Activated CD4-positive, alpha-beta T cell treated with anti-CD3 and anti-CD28 coated beads, Interleukin-2, amount 10 ng/mL, durations not matched to agents 24 days and 14 days (primary cell): ENCODE results near the gene TMEM62. TPM values are rescaled to one million over a fixed set of nuclear protein-coding genes. Genes with fewer than 3 reads are reported as not detected.
"Not testable (repeated sequence)": the region's sequence is repeated elsewhere in the genome, so short reads cannot be mapped to it uniquely, and the experiment has no call there.

Experiments
- DNase-seq: peaks from one replicate; pipeline ENCODE4 v3.0.0; 2022
- H3K27ac Mint-ChIP-seq: one replicate; pipeline ENCODE4 v1.8.0; 2022; ENCODE audit warnings: mild to moderate bottlenecking, mixed read lengths
- H3K27me3 Mint-ChIP-seq: one replicate; pipeline ENCODE4 v1.8.0; 2022; ENCODE audit warnings: mixed read lengths
- H3K36me3 Mint-ChIP-seq: one replicate; pipeline ENCODE4 v1.8.0; 2022; ENCODE audit warnings: low read depth, mild to moderate bottlenecking, mixed read lengths
- H3K4me1 Mint-ChIP-seq: one replicate; pipeline ENCODE4 v1.8.0; 2021; ENCODE audit warnings: mixed read lengths
- H3K4me3 Mint-ChIP-seq: one replicate; pipeline ENCODE4 v1.8.0; 2022; ENCODE audit warnings: mild to moderate bottlenecking, moderate library complexity, mixed read lengths
- H3K9me3 Mint-ChIP-seq: one replicate; pipeline ENCODE4 v1.8.0; 2021; ENCODE audit warnings: mixed read lengths
- intact Hi-C: fragments of 100-400 bp; cut with micrococcal nuclease; formaldehyde crosslinking; loops from one replicate; pipeline ENCODE4 v1.15.1; 2023
- total RNA-seq: library from RNA; stranded (reverse); gene quantifications from 2 replicates; pipeline ENCODE4 v1.2.3, GENCODE V29; 2022

TMEM62 gene
- total RNA-seq, 1 donor from 2014 or later, result 18.7 TPM

DNA sequence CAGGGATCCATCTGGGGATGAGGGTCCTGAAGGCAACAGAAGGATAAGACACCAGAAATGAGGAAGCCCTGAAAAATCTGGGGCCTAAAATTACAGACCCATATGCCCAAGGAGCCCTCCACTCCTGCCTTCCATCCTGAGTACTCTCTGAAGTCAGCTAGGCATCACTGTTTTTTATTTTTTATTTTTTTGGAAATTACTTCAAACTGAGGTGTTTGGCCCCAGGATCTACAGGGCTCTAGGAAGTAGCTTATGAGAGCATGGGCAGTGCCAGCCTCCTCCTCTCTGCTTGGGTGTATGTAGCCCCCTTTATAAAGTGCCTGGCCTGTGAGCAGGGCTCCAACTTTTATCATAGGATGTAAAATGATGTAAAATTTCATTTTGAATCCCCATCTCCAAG is 79.6 kb downstream of the TMEM62 start:
- Mint-ChIP-seq H3K4me3 (no peak overlapping the region), H3K9me3 (no peaks in the 10 kb centered on the region), H3K36me3 (no peaks in the 10 kb centered on the region), H3K4me1 (no peaks in the 10 kb centered on the region), H3K27me3 (peaks cover 15% of the 10 kb centered on the region), H3K27ac (no peak overlapping the region)
- no peak for DNase-seq
- intact Hi-C loops, result no loop called here

DNA sequence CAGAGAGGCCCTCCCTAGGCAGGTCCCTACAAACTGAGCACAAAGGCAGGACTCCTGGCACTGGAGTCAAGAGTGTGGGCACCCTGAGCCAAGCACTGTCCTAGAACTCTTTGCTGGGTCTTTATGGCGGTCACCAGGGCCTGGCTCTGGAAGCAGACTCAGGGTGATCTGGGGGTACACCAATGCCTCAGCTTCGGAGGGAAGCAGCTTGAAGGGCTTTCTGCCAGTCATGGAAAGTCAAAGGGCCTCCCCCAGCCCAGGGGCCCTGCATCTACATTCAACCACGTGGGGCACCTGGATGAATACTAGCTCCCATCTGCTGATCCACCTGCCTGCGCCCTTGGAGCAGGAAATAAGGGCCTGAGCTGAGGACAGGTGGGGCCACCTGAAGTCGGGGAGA is 80.1 kb downstream of the TMEM62 start:
- no peak for DNase-seq
- Mint-ChIP-seq H3K27ac (no peak overlapping the region), H3K27me3 (peaks cover 17% of the 10 kb centered on the region), H3K4me1 (no peaks in the 10 kb centered on the region), H3K4me3 (no peak overlapping the region), H3K36me3 (no peaks in the 10 kb centered on the region), H3K9me3 (no peaks in the 10 kb centered on the region)
- intact Hi-C loops, result no loop called here

- H3K36me3 Mint-ChIP-seq, result no peaks in the 10 kb centered on the region
- intact Hi-C loops, result no loop called here
Observed at GRCh38 chr15:43214169-43214568, 80.8 kb downstream of the TMEM62 start.

DNA sequence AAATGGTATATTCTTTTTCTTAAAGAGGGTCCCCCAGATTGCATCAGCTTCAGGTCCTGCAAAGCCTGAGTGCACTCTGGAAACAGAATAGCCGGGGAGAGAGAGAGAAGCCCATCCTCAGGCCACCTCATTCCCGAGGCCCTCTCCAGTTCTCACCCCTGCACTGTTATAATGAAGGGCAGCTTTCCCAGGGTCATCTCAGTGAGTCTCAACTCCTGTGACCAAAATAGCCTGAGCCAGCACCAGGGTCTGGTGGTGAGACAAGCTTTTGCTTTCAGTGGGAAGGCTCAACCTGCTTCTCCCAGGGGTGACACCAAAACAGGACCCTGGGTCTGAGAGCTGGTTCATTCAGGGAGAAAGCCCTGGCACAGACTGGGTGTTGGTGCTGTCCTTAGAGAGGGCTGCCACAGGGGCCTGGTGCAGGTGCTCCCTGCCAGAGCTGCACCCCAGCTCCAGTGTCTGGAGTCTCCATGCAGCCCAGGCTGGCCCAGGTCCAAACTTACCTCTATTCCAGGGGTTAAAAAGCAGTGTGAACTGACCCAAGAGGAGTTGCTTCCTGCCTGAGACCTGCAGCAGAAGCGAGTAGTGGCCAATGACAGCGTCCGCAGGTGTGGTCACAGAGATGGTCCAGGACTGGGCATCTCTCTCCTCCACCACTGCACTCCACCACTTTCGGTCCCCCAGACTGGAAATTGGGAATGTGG is 81.4 kb downstream of the TMEM62 start:
- Mint-ChIP-seq H3K36me3 (no peaks in the 10 kb centered on the region), H3K27me3 (peaks cover 10% of the 10 kb centered on the region), H3K4me1 (no peaks in the 10 kb centered on the region), H3K9me3 (no peaks in the 10 kb centered on the region), H3K27ac (no peak overlapping the region), H3K4me3 (no peak overlapping the region)
- DNase-seq, result no peak
- intact Hi-C loops, result no loop called here

More at GRCh38 chr15:43214169-43214568, 80.8 kb downstream of the TMEM62 start:
- Mint-ChIP-seq H3K4me1 (no peaks in the 10 kb centered on the region), H3K4me3 (no peak overlapping the region), H3K27me3 (peaks cover 11% of the 10 kb centered on the region), H3K9me3 (no peaks in the 10 kb centered on the region), H3K27ac (no peak overlapping the region)
- DNase-seq, result no peak

GRCh38 chr15:43215961-43216360 is 82.6 kb downstream of the TMEM62 start:
- no peak overlapping the region for H3K27ac Mint-ChIP-seq
- H3K9me3 Mint-ChIP-seq, result no peaks in the 10 kb centered on the region
- H3K4me1 Mint-ChIP-seq, result no peaks in the 10 kb centered on the region
- H3K36me3 Mint-ChIP-seq, result no peaks in the 10 kb centered on the region
- DNase-seq, result no peak
- intact Hi-C loops, result no loop called here
- no peak overlapping the region for H3K4me3 Mint-ChIP-seq
- H3K27me3 Mint-ChIP-seq, result peaks cover 7% of the 10 kb centered on the region

GRCh38 chr15:43218908-43219706 is 85.7 kb downstream of the TMEM62 start:
- no peaks in the 10 kb centered on the region for H3K4me1 Mint-ChIP-seq
- no peak overlapping the region for H3K27ac Mint-ChIP-seq
- intact Hi-C loops, result no loop called here
- H3K27me3 Mint-ChIP-seq, result peaks cover 13% of the 10 kb centered on the region
- no peaks in the 10 kb centered on the region for H3K36me3 Mint-ChIP-seq
- no peak overlapping the region for H3K4me3 Mint-ChIP-seq
- H3K9me3 Mint-ChIP-seq, result no peaks in the 10 kb centered on the region
- no peak for DNase-seq

DNA sequence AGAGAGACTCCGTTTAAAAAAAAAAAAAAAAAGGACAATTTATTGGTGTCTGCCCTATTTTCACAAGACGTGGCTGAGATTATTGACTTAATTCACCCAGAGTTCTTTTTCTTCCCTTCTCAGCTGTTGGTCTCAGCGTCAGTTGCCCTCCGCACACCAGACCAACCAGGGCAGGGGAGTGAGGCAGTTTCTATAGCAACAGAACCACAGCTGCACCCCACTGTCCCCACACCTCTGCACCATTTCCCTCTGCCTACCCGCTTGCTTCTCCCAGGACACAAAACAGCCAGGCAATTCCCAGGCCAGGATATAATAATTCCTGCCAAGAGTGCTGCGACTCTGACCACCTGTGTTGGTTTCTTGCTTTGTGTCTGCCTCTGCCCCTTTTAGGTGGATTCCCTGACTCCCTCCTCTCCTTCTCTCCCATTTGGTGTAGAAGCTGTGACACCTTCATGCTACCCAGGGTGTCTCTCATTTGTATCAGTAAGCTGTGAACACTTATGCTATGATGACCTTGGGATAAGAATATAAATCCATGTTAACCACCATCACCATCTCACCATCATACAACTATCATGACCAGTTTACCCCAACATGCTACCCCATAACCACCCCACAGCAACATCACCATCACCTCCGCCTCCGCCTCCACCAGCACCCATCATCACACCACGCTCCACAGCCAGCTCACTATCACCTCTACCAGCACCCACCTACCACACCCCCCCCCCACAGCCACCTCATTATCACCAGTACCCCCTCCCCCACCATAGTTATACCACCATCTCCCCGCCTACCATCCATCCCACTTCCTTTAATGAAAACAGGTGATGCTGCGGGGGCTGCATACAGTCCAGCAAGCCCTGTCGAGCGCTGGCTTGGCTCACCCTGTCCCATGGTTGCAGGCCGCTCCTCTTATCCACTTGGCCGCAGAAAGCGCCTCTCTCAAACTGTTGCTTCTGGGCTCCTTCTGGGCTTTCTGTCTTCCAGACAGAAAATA is 86.8 kb downstream of the TMEM62 start:
- H3K4me1 Mint-ChIP-seq, result no peaks in the 10 kb centered on the region
- no peak overlapping the region for H3K27ac Mint-ChIP-seq
- no peak for DNase-seq
- intact Hi-C loops, result no loop called here
- no peak overlapping the region for H3K4me3 Mint-ChIP-seq
- peaks cover 16% of the 10 kb centered on the region for H3K27me3 Mint-ChIP-seq
- H3K9me3 Mint-ChIP-seq, result no peaks in the 10 kb centered on the region
- no peaks in the 10 kb centered on the region for H3K36me3 Mint-ChIP-seq

DNA sequence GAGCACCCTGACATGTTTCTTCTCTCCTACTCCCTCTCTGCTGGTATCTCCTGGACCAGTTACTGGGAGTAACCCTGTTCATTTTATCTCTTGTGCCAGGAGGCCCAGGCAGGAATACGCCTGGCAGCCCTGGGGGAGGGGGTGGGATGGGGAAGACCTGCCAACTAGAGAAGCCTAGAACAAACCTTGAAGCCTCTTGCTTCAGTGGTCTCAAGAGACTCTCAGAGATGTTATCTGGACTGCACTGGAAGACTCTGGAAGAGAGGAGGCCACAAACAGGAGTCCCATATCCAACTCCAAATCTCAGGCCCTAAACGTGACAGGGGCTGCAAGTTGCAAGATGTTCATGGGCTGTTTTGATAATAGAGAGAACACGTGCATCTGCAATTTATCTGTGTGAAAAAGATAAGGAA is 87.6 kb downstream of the TMEM62 start, which contains the start of gene EPB42:
Gene EPB42, minus strand, starts transcription at position 28 of the 413 bp plus-strand sequence. CDS start 193 bp downstream, outside the sequence.
- H3K27ac Mint-ChIP-seq, result no peak within 1 kb of the TSS
- H3K4me1 Mint-ChIP-seq, result peaks cover 5% of the 10 kb centered on the region
- peaks cover 16% of the 10 kb centered on the region for H3K27me3 Mint-ChIP-seq
- DNase-seq, result no peak
- H3K4me3 Mint-ChIP-seq, result no peak within 1 kb of the TSS
- H3K36me3 Mint-ChIP-seq, result no peaks in the 10 kb centered on the region
- H3K9me3 Mint-ChIP-seq, result no peaks in the 10 kb centered on the region
- intact Hi-C loops, result no loop called here

GRCh38 chr15:43221422-43221821 is 88.0 kb downstream of the TMEM62 start:
- Mint-ChIP-seq H3K4me1 (peaks cover 5% of the 10 kb centered on the region), H3K27me3 (peaks cover 16% of the 10 kb centered on the region), H3K27ac (no peak overlapping the region), H3K4me3 (no peak overlapping the region), H3K9me3 (no peaks in the 10 kb centered on the region), H3K36me3 (no peaks in the 10 kb centered on the region)
- intact Hi-C loops, result no loop called here
- DNase-seq, result no peak

- Mint-ChIP-seq H3K27me3 (peaks cover 14% of the 10 kb centered on the region), H3K4me3 (no peak overlapping the region), H3K9me3 (no peaks in the 10 kb centered on the region), H3K36me3 (no peaks in the 10 kb centered on the region), H3K27ac (no peak overlapping the region), H3K4me1 (peaks cover 5% of the 10 kb centered on the region)
- peak; percentile 87 for DNase-seq
- intact Hi-C loops, result loop anchor here (1.0 to 5.0 kb wide), 2 partner anchors 42 to 60 kb away; partner anchors contain the start of gene TGM5
Observed at GRCh38 chr15:43225201-43225949, 92.0 kb downstream of the TMEM62 start.

DNA sequence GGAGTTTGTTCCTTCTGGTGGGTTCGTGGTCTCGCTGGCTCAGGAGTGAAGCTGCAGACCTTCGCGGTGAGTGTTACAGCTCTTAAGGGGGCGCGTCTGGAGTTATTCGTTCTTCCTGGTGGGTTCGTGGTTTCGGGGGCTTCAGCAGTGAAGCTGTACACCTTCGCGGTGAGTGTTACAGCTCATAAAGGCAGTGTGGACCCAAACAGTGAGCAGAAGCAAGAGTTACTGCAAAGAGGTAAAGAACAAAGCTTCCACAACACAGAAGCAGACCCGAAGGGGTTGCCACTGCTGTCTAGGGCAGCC is 92.5 kb downstream of the TMEM62 start:
- H3K36me3 Mint-ChIP-seq, H3K4me3 Mint-ChIP-seq, DNase-seq, H3K9me3 Mint-ChIP-seq, H3K27ac Mint-ChIP-seq, H3K4me1 Mint-ChIP-seq: not testable (repeated sequence)
- peaks cover 13% of the 10 kb centered on the region for H3K27me3 Mint-ChIP-seq
- intact Hi-C loops, result loop anchor here (1.0 to 5.0 kb wide), 2 partner anchors 41 to 59 kb away; partner anchors contain the start of gene TGM5

- no peak overlapping the region for H3K4me3 Mint-ChIP-seq
- no peaks in the 10 kb centered on the region for H3K36me3 Mint-ChIP-seq
- intact Hi-C loops, result loop anchor here (5.0 kb wide), 1 partner anchor 41 kb away; the partner anchor contains the start of gene TGM5
- H3K27ac Mint-ChIP-seq, result no peak overlapping the region
- H3K4me1 Mint-ChIP-seq, result peaks cover 5% of the 10 kb centered on the region
- peaks cover 10% of the 10 kb centered on the region for H3K27me3 Mint-ChIP-seq
- no peak for DNase-seq
- H3K9me3 Mint-ChIP-seq, result no peaks in the 10 kb centered on the region
Observed at GRCh38 chr15:43226436-43227305, 93.3 kb downstream of the TMEM62 start.
